Cardiac muscle cell (in vitro differentiated cells and primary cell): ENCODE measurements around the gene EED. TPM values are rescaled to one million over a fixed set of nuclear protein-coding genes. Genes with fewer than 3 reads are reported as not detected.

ENCODE experiments used
- DNase-seq, 2 donors: peaks; one replicate each; pipeline versions ENCODE4 v3.0.0 to v3.0.0-alpha.2; 2010 to 2017; ENCODE audit warnings: low read depth in 1 of 2, low spot score in 1 of 2
- H3K27ac ChIP-seq: fragments of 200-600 bp; sonication (generic); 2 replicates; pipeline ENCODE4 v1.5.1; 2016
- H3K27me3 ChIP-seq: fragments of 200-600 bp; sonication (generic); 2 replicates; pipeline ENCODE4 v1.6.0; 2016; ENCODE audit warnings: control low read depth
- H3K36me3 ChIP-seq: fragments of 200-600 bp; sonication (generic); 2 replicates; pipeline ENCODE4 v1.5.1; 2016; ENCODE audit warnings: control low read depth
- H3K4me1 ChIP-seq: fragments of 200-600 bp; sonication (generic); 2 replicates; pipeline ENCODE4 v1.8.1; 2017; ENCODE audit warnings: low read depth, mild to moderate bottlenecking, mixed run types
- H3K4me3 ChIP-seq: fragments of 200-600 bp; sonication (generic); 2 replicates; pipeline ENCODE4 v1.5.1; 2016; ENCODE audit warnings: mild to moderate bottlenecking
- H3K9me3 ChIP-seq: fragments of 200-600 bp; sonication (generic); 2 replicates; pipeline ENCODE4 v1.5.1; 2017; ENCODE audit warnings: low read depth, mild to moderate bottlenecking, control low read depth
- polyA plus RNA-seq: library from polyadenylated mRNA; unstranded; fragments of >200 nt; fragmentation: Nextera tagmentation; extraction: Ambion mirVana; gene quantifications from 2 replicates; pipeline ENCODE4 v1.2.1, GENCODE V29; 2016
- total RNA-seq: library from RNA; depleted of rRNA; stranded (reverse); fragments of >200 nt; gene quantifications from 2 replicates; pipeline ENCODE4 v1.2.3, GENCODE V29; 2016
- TF ChIP-seq, protein P1 (sequence below): IDR thresholded peaks from 2 replicates; pipeline ENCODE4 v1.5.1; 2012; ENCODE audit warnings: low read depth, mild to moderate bottlenecking, low read length

The EED gene
- total and polyA plus RNA-seq, 2 experiments from 2014 or later, result 24.0 to 30.1 TPM

DNA sequence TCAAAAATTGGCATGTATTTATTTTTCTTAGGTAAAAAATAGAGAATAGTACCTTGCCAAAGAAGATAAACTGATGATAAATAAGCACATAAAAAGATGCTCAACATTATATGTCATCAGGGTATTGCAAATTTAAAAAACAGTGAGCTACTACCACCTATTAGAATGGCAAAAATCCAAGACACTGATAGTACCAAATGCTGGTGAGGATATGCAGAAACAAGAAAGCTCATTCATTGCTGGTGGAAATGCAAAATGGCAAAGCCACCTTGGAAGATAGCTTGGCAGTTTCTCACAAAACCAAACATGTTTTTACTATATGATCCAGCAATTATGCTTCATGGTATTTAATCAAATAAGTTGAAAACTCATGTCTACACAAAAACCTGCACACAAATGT lies 46.4 kb upstream of the EED start:
- DNase-seq, result no peak
- no peak overlapping the region for H3K4me3 ChIP-seq
- H3K36me3 ChIP-seq, result no peaks in the 10 kb centered on the region
- no peaks in the 10 kb centered on the region for H3K4me1 ChIP-seq
- no peaks in the 10 kb centered on the region for H3K9me3 ChIP-seq
- TF ChIP-seq, protein P1, sequence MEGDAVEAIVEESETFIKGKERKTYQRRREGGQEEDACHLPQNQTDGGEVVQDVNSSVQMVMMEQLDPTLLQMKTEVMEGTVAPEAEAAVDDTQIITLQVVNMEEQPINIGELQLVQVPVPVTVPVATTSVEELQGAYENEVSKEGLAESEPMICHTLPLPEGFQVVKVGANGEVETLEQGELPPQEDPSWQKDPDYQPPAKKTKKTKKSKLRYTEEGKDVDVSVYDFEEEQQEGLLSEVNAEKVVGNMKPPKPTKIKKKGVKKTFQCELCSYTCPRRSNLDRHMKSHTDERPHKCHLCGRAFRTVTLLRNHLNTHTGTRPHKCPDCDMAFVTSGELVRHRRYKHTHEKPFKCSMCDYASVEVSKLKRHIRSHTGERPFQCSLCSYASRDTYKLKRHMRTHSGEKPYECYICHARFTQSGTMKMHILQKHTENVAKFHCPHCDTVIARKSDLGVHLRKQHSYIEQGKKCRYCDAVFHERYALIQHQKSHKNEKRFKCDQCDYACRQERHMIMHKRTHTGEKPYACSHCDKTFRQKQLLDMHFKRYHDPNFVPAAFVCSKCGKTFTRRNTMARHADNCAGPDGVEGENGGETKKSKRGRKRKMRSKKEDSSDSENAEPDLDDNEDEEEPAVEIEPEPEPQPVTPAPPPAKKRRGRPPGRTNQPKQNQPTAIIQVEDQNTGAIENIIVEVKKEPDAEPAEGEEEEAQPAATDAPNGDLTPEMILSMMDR, result no peak
- H3K27me3 ChIP-seq, result peaks cover 8% of the 10 kb centered on the region
- H3K27ac ChIP-seq, result no peak overlapping the region

DNA sequence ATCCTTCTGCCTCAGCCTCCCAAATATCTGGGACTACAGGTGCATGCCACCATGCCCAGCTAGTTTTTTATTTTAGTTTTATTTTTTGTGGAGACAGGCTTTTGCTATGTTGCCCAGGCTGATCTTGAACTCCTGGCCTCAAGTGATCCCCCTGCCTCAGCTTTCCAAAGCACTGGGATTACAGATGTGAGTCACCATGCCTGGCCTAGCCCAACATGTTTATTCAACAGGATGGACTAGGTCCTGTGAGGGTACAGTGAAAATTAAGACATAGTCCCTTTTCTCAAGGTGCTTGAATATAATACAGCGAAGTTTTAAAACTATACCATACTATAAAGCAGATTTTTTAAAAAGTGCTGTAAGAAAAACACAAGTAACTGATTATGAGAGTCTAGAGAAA lies 45.2 kb upstream of the EED start:
- no peaks in the 10 kb centered on the region for H3K9me3 ChIP-seq
- no peak for DNase-seq
- H3K36me3 ChIP-seq, result no peaks in the 10 kb centered on the region
- H3K4me3 ChIP-seq, result no peak overlapping the region
- H3K27me3 ChIP-seq, result peaks cover 8% of the 10 kb centered on the region
- TF ChIP-seq, protein P1, result no peak
- no peaks in the 10 kb centered on the region for H3K4me1 ChIP-seq
- no peak overlapping the region for H3K27ac ChIP-seq

DNA sequence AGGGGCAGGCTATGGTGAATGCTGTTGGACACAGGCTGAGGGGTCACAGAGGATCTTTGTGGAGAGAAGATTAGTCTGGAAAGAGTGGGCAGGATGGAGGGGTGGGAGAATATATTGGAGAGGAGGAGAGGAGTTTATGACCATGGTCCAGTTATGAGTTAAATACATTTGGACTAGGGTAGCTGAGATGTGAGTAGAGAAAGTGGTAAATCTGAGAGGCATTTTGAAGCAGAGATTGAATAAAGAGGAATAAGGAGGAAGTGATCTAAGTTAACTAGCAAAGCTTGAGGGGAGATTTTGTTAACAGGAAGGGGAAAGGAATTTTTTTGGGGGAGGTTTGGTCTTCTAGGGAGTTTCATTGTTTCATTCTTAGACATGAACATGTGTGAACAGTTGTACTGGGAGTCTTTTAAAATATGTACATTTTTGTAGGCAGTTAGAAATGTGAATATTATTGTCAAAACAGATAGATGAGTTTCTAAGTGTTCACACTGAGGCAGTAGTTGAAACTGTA lies 43.1 kb upstream of the EED start:
- Histone ChIP-seq H3K36me3 (no peaks in the 10 kb centered on the region), H3K27ac (no peak overlapping the region), H3K4me1 (no peaks in the 10 kb centered on the region), H3K4me3 (no peak overlapping the region), H3K9me3 (no peaks in the 10 kb centered on the region), H3K27me3 (peaks cover 8% of the 10 kb centered on the region)
- TF ChIP-seq, protein P1, result no peak
- no peak for DNase-seq

DNA sequence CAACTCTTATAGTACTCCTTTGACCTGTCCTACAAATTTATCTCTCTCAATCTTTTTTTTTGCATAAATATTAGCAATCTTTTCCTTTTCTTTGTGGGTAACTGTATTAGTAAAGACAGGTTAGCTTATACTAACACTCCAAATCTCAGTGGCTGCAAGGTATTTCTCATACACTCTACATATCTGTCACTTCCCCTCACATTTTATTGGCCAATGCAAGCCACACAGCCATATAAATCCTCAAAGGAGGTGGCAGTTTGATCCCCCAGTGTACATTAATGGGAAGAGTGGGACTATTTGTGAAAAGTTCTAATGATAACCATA lies 42.6 kb upstream of the EED start:
- peaks cover 8% of the 10 kb centered on the region for H3K27me3 ChIP-seq
- TF ChIP-seq, protein P1, result no peak
- no peaks in the 10 kb centered on the region for H3K9me3 ChIP-seq
- H3K27ac ChIP-seq, result no peak overlapping the region
- no peak for DNase-seq
- no peak overlapping the region for H3K4me3 ChIP-seq
- no peaks in the 10 kb centered on the region for H3K4me1 ChIP-seq
- H3K36me3 ChIP-seq, result no peaks in the 10 kb centered on the region

DNA sequence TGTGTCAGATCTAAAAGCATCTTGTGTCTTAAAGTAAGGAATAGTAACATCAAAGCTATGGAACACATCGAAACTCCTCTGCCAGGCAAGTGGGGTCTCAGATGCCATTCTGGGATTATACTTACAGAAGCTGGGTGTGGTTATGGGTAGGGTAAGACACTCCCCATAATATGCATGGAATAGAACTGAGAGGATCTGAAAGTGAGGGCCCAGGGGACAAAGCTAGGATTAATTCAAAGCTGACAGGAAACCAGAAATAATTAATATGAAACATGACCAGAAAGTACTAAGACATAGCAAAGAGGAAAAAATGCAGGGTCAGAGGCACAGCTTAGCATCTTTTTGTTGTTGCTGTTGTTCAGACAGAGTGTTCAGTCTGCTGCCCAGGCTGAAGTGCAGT lies 40.2 kb upstream of the EED start:
- Histone ChIP-seq H3K4me3 (no peak overlapping the region), H3K9me3 (no peaks in the 10 kb centered on the region), H3K4me1 (no peaks in the 10 kb centered on the region), H3K36me3 (no peaks in the 10 kb centered on the region), H3K27me3 (peaks cover 4% of the 10 kb centered on the region), H3K27ac (no peak overlapping the region)
- no peak for DNase-seq
- TF ChIP-seq, protein P1, result no peak
